ENCODE measurements around the gene CHD3. TPM values are rescaled to one million over a fixed set of nuclear protein-coding genes. Genes with fewer than 3 reads are reported as not detected.

CHD3 gene
- total RNA-seq, 1 donor, result 111 TPM

DNA sequence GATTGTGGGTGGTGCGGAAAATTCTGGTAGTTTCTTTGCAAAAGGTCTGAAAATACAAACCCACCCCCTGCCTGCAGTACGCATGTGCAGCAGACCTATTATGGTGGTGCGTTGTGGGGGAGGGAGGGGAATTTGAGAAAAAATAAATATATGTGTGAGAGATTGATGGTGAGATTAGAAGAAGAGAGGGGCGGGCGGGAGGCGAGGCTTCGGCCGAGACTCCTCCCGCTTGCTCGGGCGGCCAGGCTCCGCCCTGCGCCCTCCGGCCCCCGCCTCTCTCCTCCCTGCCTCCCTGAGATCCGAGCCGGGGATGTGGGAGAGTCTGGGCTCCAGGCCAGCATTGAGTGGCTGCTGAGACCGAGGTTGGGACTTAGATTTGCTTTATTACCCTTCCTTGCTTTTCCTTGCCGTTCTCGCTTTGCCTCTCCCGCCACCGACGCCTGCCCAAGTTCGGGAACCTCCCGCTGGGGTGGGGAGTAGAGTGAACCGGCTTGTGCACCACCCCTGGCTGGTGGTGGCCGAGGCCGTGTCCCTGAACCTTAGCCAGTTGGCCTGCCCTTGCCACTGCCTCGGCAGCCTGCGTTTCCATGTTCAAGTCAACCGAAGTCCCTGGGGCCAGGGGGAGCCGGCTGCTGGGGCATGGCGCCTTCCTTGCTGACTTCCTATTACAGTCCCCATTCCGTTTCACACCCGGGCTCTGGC lies 956 bp upstream of the CHD3 start:
- TF ChIP-seq, protein P1, sequence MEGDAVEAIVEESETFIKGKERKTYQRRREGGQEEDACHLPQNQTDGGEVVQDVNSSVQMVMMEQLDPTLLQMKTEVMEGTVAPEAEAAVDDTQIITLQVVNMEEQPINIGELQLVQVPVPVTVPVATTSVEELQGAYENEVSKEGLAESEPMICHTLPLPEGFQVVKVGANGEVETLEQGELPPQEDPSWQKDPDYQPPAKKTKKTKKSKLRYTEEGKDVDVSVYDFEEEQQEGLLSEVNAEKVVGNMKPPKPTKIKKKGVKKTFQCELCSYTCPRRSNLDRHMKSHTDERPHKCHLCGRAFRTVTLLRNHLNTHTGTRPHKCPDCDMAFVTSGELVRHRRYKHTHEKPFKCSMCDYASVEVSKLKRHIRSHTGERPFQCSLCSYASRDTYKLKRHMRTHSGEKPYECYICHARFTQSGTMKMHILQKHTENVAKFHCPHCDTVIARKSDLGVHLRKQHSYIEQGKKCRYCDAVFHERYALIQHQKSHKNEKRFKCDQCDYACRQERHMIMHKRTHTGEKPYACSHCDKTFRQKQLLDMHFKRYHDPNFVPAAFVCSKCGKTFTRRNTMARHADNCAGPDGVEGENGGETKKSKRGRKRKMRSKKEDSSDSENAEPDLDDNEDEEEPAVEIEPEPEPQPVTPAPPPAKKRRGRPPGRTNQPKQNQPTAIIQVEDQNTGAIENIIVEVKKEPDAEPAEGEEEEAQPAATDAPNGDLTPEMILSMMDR (IDR thresholded peaks at IDR 0.05; ENCODE audit: insufficient read depth, low read depth, low read length), result no peak
- H3K4me3 ChIP-seq (ENCODE audit: low read depth, low read length), result peak overlapping the region; percentile 86
- peak; percentile 98 for DNase-seq (ENCODE audit: low read depth)

DNA sequence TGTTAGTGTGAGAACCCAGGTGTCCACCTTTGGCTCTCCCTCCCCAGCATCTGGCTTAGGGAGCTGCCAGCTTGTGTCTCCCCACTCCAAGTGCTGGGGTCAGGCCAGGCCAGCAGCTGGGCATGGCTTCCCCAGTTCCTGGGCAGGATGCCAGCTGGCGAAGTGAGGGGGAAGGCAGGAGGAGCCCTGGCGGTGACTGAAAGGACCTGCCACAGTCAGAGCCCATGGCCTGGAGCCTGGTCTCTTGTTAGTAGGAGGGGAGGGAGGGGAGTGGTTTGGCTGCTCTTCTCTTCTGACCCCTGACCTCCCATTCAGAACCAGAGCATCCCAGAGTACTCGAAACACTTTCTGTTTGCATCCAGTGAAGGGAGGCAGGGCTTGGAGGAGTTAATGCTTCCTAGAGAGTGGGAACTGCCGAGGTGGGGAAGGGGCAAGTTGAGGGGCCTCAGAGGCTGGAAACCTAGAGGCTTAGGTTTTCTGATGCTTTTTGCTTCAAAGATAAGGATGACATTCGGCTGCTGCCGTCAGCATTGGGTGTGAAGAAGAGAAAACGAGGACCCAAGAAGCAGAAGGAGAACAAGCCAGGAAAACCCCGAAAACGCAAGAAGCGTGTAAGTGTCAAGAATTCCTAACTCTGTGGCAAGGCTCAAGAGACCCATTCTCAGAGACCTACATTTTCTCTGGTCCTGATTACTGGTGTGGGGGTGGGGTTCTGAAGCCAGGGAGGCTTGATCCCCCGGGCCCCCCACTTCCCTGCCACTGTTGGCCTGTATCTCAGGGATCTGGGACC lies 772 bp downstream of the CHD3 start:
- TF ChIP-seq, protein P1 (IDR thresholded peaks at IDR 0.05; ENCODE audit: insufficient read depth, low read depth, low read length), result peak; percentile 54
- H3K4me3 ChIP-seq (ENCODE audit: low read depth, low read length), result peak overlapping the region; percentile 22
- DNase-seq (ENCODE audit: low read depth), result peak; percentile 96

DNA sequence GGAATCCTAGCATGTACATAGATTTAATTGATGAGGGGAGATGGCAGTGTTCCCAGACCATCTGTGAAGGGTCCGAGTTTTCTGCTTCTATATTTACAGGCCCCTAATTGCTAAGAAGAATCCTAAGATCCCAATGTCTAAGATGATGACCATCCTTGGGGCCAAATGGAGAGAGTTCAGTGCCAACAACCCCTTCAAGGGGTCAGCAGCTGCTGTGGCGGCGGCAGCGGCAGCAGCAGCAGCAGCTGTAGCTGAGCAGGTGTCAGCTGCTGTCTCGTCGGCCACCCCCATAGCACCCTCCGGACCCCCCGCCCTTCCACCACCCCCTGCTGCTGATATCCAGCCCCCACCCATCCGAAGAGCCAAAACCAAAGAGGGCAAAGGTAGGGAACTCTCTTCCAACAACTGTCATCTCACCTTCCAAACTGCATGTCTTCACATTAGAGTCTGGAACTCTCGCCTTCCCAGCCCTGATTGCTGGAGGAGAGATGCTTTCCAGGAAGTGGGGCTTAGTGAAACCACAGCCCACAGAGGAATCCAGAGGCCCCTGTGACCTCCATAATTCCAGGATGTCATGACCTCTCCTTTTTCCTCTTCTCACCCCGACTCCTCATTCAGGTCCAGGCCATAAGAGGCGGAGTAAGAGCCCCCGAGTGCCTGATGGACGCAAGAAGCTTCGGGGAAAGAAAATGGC lies 4.7 kb downstream of the CHD3 start:
- TF ChIP-seq, protein P1 (IDR thresholded peaks at IDR 0.05; ENCODE audit: insufficient read depth, low read depth, low read length), result no peak
- no peak overlapping the region for H3K4me3 ChIP-seq (ENCODE audit: low read depth, low read length)
- no peak for DNase-seq (ENCODE audit: low read depth)

DNA sequence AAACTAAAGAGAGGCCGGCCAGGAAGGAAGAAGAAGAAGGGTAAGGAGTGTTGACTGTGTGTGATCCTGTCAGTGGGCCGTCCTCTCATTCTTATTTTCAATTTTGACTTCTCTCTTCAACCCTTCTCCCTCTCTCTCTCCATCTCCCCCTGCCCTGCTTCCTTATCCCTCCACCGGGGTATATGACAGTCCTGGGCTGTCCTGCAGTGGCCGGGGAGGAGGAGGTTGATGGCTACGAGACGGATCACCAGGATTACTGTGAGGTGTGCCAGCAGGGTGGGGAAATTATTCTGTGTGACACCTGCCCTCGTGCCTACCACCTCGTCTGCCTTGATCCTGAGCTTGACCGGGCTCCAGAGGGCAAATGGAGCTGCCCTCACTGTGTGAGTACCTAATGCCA lies 5.6 kb downstream of the CHD3 start:
- TF ChIP-seq, protein P1 (IDR thresholded peaks at IDR 0.05; ENCODE audit: insufficient read depth, low read depth, low read length), result no peak
- no peak overlapping the region for H3K4me3 ChIP-seq (ENCODE audit: low read depth, low read length)
- no peak for DNase-seq (ENCODE audit: low read depth)

DNA sequence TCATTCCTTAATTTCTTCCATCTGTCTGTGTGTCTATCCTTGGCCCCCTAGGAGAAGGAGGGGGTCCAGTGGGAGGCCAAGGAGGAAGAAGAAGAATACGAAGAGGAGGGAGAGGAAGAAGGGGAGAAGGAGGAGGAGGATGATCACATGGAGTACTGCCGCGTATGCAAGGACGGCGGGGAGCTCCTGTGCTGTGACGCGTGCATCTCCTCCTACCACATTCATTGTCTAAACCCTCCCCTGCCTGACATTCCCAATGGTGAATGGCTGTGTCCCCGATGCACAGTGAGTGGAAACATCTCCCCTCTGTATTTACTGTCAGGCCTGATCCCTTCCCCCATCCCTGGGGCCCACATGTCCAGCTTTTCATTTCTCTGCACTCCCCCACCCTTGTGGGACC lies 6.3 kb downstream of the CHD3 start:
- TF ChIP-seq, protein P1 (IDR thresholded peaks at IDR 0.05; ENCODE audit: insufficient read depth, low read depth, low read length), result no peak
- DNase-seq (ENCODE audit: low read depth), result no peak
- no peak overlapping the region for H3K4me3 ChIP-seq (ENCODE audit: low read depth, low read length)

DNA sequence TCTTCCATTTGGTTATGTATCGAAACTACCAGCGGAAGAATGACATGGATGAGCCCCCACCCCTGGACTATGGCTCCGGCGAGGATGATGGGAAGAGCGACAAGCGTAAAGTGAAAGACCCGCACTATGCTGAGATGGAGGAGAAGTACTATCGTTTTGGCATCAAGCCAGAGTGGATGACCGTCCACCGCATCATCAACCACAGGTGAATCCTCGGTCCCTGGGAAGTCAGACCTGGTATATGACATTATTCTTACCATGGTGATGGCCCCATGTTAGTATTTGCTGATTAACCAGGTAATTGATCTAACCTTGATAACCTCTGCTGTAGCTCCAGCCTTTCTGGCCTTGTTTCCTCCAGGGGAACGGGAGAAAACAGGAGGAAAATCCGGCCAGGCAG lies 8.5 kb downstream of the CHD3 start:
- no peak for DNase-seq (ENCODE audit: low read depth)
- TF ChIP-seq, protein P1 (IDR thresholded peaks at IDR 0.05; ENCODE audit: insufficient read depth, low read depth, low read length), result no peak

More for the DNA sequence above, 8.5 kb downstream of the CHD3 start:
- H3K4me3 ChIP-seq (ENCODE audit: low read depth, low read length), result no peak overlapping the region
